SW 1271 (cell line): ENCODE data around the gene IL18BP.

ENCODE experiments used
- DNase-seq, 2 experiments: peaks; one replicate each; lab custom pipeline; 2025; lab: John Stamatoyannopoulos, UW

The IL18BP gene

GRCh38 chr11:72045849-72046248, 47.1 kb downstream of the IL18BP start:
- no peak for DNase-seq

DNA sequence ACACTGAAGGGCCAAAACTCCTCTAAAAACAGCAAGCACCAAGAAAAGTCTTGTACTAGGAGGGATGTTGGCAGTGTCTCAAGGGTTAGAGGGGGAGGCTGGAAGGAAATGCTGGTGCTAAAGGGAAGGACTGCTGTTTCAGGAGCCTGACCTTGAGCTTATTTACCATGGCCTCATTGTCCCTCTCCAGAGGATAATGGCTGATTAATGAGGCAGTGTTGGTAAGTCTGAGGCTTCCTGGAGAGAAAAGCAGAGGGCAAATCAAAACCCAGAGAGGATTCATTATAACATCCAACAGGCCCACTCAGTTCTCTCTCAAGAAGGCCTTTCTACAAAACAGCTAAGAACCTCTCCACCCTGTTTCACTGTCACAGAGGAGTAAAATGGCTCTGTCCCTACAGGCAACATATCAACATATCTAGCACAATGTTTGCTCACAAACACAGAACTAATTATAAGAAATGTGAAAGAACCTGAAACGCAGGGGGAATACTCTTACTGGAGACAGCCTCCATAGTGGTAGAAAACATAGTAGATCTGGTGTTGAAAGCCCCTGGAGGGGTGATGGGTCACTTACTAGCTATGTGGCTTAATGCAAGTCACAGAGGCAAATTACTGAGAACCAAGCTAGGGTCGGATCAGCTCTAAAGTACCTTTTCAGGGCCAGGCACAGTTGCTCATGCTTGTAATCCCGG, 50.2 kb downstream of the IL18BP start:
- no peak for DNase-seq
